Activated CD4-positive, alpha-beta T cell treated with anti-CD3 and anti-CD28 coated beads, Interleukin-2, amount 50 U/mL, for 1 hour (primary cell): Measurements from ENCODE around the gene ZFP92.
A peak's percentile ranks its signal among the peaks of the same experiment; 100 is the strongest.
"Not testable (repeated sequence)": the region's sequence is repeated elsewhere in the genome, so short reads cannot be mapped to it uniquely, and the experiment has no call there.

Source experiments
- DNase-seq: peaks from one replicate; pipeline ENCODE4 v3.0.0-alpha.2; 2020

The ZFP92 gene

GRCh38 chrX:153387987-153388721 lies 23.1 kb upstream of the ZFP92 start:
- DNase-seq: no peak

- DNase-seq: no peak
Observed at GRCh38 chrX:153388722-153389459, 22.4 kb upstream of the ZFP92 start.

- DNase-seq: not testable (repeated sequence)
Observed at GRCh38 chrX:153389460-153389768, 21.9 kb upstream of the ZFP92 start.

- DNase-seq: no peak
Observed at GRCh38 chrX:153392642-153393321, 18.5 kb upstream of the ZFP92 start.

GRCh38 chrX:153394612-153395011 lies 16.7 kb upstream of the ZFP92 start:
- DNase-seq: no peak

- no peak for DNase-seq
Observed at GRCh38 chrX:153395613-153396319, 15.5 kb upstream of the ZFP92 start.

- DNase-seq: no peak
Observed at GRCh38 chrX:153396320-153397195, 14.7 kb upstream of the ZFP92 start.

GRCh38 chrX:153397256-153397960 lies 13.9 kb upstream of the ZFP92 start:
- DNase-seq: no peak

GRCh38 chrX:153398275-153398960 lies 12.9 kb upstream of the ZFP92 start:
- DNase-seq: no peak

- DNase-seq: peak; percentile 48
Observed at GRCh38 chrX:153400146-153401132, 10.8 kb upstream of the ZFP92 start.

- no peak for DNase-seq
Observed at GRCh38 chrX:153401133-153401764, 10.0 kb upstream of the ZFP92 start, which contains the start of gene PNMA6E. Gene PNMA6E (minus strand): TSS chrX:153401350. CDS start chrX:153398849, 2,501 bp downstream.

- not testable (repeated sequence) for DNase-seq
Observed at GRCh38 chrX:153404333-153404732, 6.9 kb upstream of the ZFP92 start.

- DNase-seq: no peak
Observed at GRCh38 chrX:153405426-153405825, 5.8 kb upstream of the ZFP92 start.

- DNase-seq: no peak
Observed at GRCh38 chrX:153406011-153406410, 5.3 kb upstream of the ZFP92 start.

- no peak for DNase-seq
Observed at GRCh38 chrX:153406903-153407302, 4.4 kb upstream of the ZFP92 start.

GRCh38 chrX:153407736-153408135 lies 3.5 kb upstream of the ZFP92 start:
- DNase-seq: no peak

GRCh38 chrX:153408221-153408721 lies 3.0 kb upstream of the ZFP92 start:
- DNase-seq: no peak

- no peak for DNase-seq
Observed at GRCh38 chrX:153408871-153409351, 2.4 kb upstream of the ZFP92 start.
